GM19328 (cell line): Measurements from ENCODE around the gene GRIK4.
A peak's percentile ranks its signal among the peaks of the same experiment; 100 is the strongest.

ENCODE experiments used
- ATAC-seq: cut with Tn5 transposase; IDR thresholded peaks from one replicate; pipeline ENCODE4 v1.9.1; 2021; ENCODE audit warnings: mild to moderate bottlenecking, moderate library complexity; ENCODE audit not compliant: unreplicated experiment

Gene GRIK4

GRCh38 chr11:120923866-120924508, 412.4 kb downstream of the GRIK4 start:
- no peak for ATAC-seq

GRCh38 chr11:120925944-120926343, 414.4 kb downstream of the GRIK4 start:
- peak; percentile 98 for ATAC-seq

- no peak for ATAC-seq
These were observed 417.1 kb downstream of the GRIK4 start for GRCh38 chr11:120928627-120929026.

GRCh38 chr11:120929090-120929489, 417.5 kb downstream of the GRIK4 start:
- ATAC-seq, result no peak

- no peak for ATAC-seq
These were observed 418.2 kb downstream of the GRIK4 start for GRCh38 chr11:120929664-120930154.

- no peak for ATAC-seq
These were observed 419.7 kb downstream of the GRIK4 start for GRCh38 chr11:120931057-120931779.

- ATAC-seq, result no peak
These were observed 420.9 kb downstream of the GRIK4 start for GRCh38 chr11:120932305-120932915.

- ATAC-seq, result no peak
These were observed 424.8 kb downstream of the GRIK4 start for GRCh38 chr11:120936356-120936755.

GRCh38 chr11:120937501-120937900, 426.0 kb downstream of the GRIK4 start:
- ATAC-seq, result no peak

- no peak for ATAC-seq
These were observed 426.7 kb downstream of the GRIK4 start for GRCh38 chr11:120938260-120938659.

GRCh38 chr11:120940160-120940848, 428.8 kb downstream of the GRIK4 start:
- ATAC-seq, result no peak

GRCh38 chr11:120941000-120941399, 429.5 kb downstream of the GRIK4 start:
- ATAC-seq, result no peak

- no peak for ATAC-seq
These were observed 431.2 kb downstream of the GRIK4 start for GRCh38 chr11:120942701-120943100.

- no peak for ATAC-seq
These were observed 433.5 kb downstream of the GRIK4 start for GRCh38 chr11:120945042-120945441.

GRCh38 chr11:120950880-120951279, 439.3 kb downstream of the GRIK4 start:
- no peak for ATAC-seq

GRCh38 chr11:120952461-120953434, 441.2 kb downstream of the GRIK4 start:
- no peak for ATAC-seq

GRCh38 chr11:120954381-120954780, 442.8 kb downstream of the GRIK4 start:
- no peak for ATAC-seq

GRCh38 chr11:120956710-120957495, 445.4 kb downstream of the GRIK4 start:
- no peak for ATAC-seq

- ATAC-seq, result no peak
These were observed 446.6 kb downstream of the GRIK4 start for GRCh38 chr11:120958185-120958584.
